Measurements from ENCODE around the gene S100B. TPM values are rescaled to one million over a fixed set of nuclear protein-coding genes. Genes with fewer than 3 reads are reported as not detected.

Gene S100B
- 10 to 100 TPM in 1 of 4 donors, 1 to 10 TPM in 2, not detected in 1; 4.3 to 14.2 (median 4.5) TPM for polyA plus RNA-seq
- long read RNA-seq, donor 1, transcript S100B-201 (3 exons, 877 nt), result major isoform, 17 of 20 reads
- long read RNA-seq, donor 1, partial matches to known transcripts, result 0 of 20 reads
- long read RNA-seq, donor 1, other reads (novel, unspliced or antisense), result 0 of 20 reads
- long read RNA-seq, donor 2, transcript S100B-201 (3 exons, 877 nt), result major isoform, 9 of 9 reads
- long read RNA-seq, donor 2, partial matches to known transcripts, result 0 of 9 reads
- long read RNA-seq, donor 2, other reads (novel, unspliced or antisense), result 0 of 9 reads
- long read RNA-seq, donor 3, transcript S100B-201 (3 exons, 877 nt), result major isoform, 15 of 15 reads
- long read RNA-seq, donor 3, partial matches to known transcripts, result 0 of 15 reads
- long read RNA-seq, donor 3, other reads (novel, unspliced or antisense), result 0 of 15 reads
- long read RNA-seq, donor 4, result 0 reads
- long read RNA-seq, donor 5, partial matches to known transcripts, result 0 of 1 reads
- long read RNA-seq, donor 5, other reads (novel, unspliced or antisense), result 0 of 1 reads
- long read RNA-seq, donor 6, transcript S100B-201 (3 exons, 877 nt), result major isoform, 5 of 5 reads
- long read RNA-seq, donor 6, partial matches to known transcripts, result 0 of 5 reads
- long read RNA-seq, donor 6, other reads (novel, unspliced or antisense), result 0 of 5 reads
- long read RNA-seq, donor 7, transcript S100B-201 (3 exons, 877 nt), result major isoform, 7 of 7 reads
- long read RNA-seq, donor 7, partial matches to known transcripts, result 0 of 7 reads
- long read RNA-seq, donor 7, other reads (novel, unspliced or antisense), result 0 of 7 reads
- long read RNA-seq, donor 8, partial matches to known transcripts, result 0 of 2 reads
- long read RNA-seq, donor 8, other reads (novel, unspliced or antisense), result 0 of 2 reads
- long read RNA-seq, donor 9, partial matches to known transcripts, result 0 of 3 reads
- long read RNA-seq, donor 9, other reads (novel, unspliced or antisense), result 0 of 3 reads
- long read RNA-seq, donor 10, transcript S100B-201 (3 exons, 877 nt), result major isoform, 47 of 52 reads
- long read RNA-seq, donor 10, partial matches to known transcripts, result 0 of 52 reads
- long read RNA-seq, donor 10, other reads (novel, unspliced or antisense), result 0 of 52 reads

GRCh38 chr21:46604975-46605766, at the start of gene S100B:
Gene S100B (minus strand): TSS chr21:46605082. CDS start chr21:46602415, 2,667 bp downstream.
- DNase-seq, result no peak

GRCh38 chr21:46651121-46651520, 46.2 kb upstream of the S100B start:
- Histone ChIP-seq H3K4me1 (ENCODE audit: control insufficient read depth in 3 of 3, insufficient read depth in 2 of 3, low read depth in 1 of 3, low read length in 2 of 3) (no peaks in the 10 kb centered on the region), H3K27me3 (ENCODE audit: control insufficient read depth in 3 of 3, insufficient read depth in 3 of 3, low read length in 3 of 3) (no peaks in the 10 kb centered on the region), H3K27ac (ENCODE audit: low read depth in 1 of 3, low read length in 2 of 3) (no peak overlapping the region), H3K4me3 (ENCODE audit: low read depth in 1 of 3, low read length in 3 of 3) (no peak overlapping the region), H3K9me3 (ENCODE audit: control insufficient read depth in 2 of 2, insufficient read depth in 1 of 2, low read depth in 1 of 2, low read length in 1 of 2) (peaks cover 0 to 4% of the 10 kb centered on the region in 2 donors), H3K36me3 (ENCODE audit: control insufficient read depth in 3 of 3, insufficient read depth in 2 of 3, low read depth in 1 of 3, low read length in 3 of 3) (peaks cover 23 to 63% (median 41%) of the 10 kb centered on the region in 3 donors)
- DNase-seq, result no peak
- FAIRE-seq, result no peak
- 97 to 100% (median 98%) methylated on average over 3 to 7 of the region's 7 CpGs for WGBS, 3 donors

More at GRCh38 chr21:46604975-46605766, at the start of gene S100B:
- Histone ChIP-seq H3K9me3 (ENCODE audit: control insufficient read depth in 2 of 2, insufficient read depth in 1 of 2, low read depth in 1 of 2, low read length in 1 of 2) (peaks cover 0 to 1% of the 10 kb centered on the region in 2 donors), H3K4me3 (ENCODE audit: low read depth in 1 of 3, low read length in 3 of 3) (peak within 1 kb of the TSS in 1 of 3 donors; percentile 23), H3K4me1 (ENCODE audit: control insufficient read depth in 3 of 3, insufficient read depth in 2 of 3, low read depth in 1 of 3, low read length in 2 of 3) (no peaks in the 10 kb centered on the region), H3K36me3 (ENCODE audit: control insufficient read depth in 3 of 3, insufficient read depth in 2 of 3, low read depth in 1 of 3, low read length in 3 of 3) (no peaks in the 10 kb centered on the region), H3K27me3 (ENCODE audit: control insufficient read depth in 3 of 3, insufficient read depth in 3 of 3, low read length in 3 of 3) (no peaks in the 10 kb centered on the region), H3K27ac (ENCODE audit: low read depth in 1 of 3, low read length in 2 of 3) (peak within 1 kb of the TSS in 1 of 3 donors; percentile 39)
- no peak for FAIRE-seq
- WGBS, 3 donors, result 71 to 73% (median 72%) methylated on average over 15 of the region's 15 CpGs

- H3K4me1 ChIP-seq (ENCODE audit: control insufficient read depth in 3 of 3, insufficient read depth in 2 of 3, low read depth in 1 of 3, low read length in 2 of 3), result no peaks in the 10 kb centered on the region
- H3K27ac ChIP-seq (ENCODE audit: low read depth in 1 of 3, low read length in 2 of 3), result no peak overlapping the region
- no peaks in the 10 kb centered on the region for H3K9me3 ChIP-seq (ENCODE audit: control insufficient read depth in 2 of 2, insufficient read depth in 1 of 2, low read depth in 1 of 2, low read length in 1 of 2)
- 93 to 96% (median 94%) methylated on average over 14 of the region's 14 CpGs for WGBS, 3 donors
- peaks cover 23 to 65% (median 40%) of the 10 kb centered on the region in 3 donors for H3K36me3 ChIP-seq (ENCODE audit: control insufficient read depth in 3 of 3, insufficient read depth in 2 of 3, low read depth in 1 of 3, low read length in 3 of 3)
- H3K4me3 ChIP-seq (ENCODE audit: low read depth in 1 of 3, low read length in 3 of 3), result no peak overlapping the region
- FAIRE-seq (no peak), DNase-seq (no peak)
- H3K27me3 ChIP-seq (ENCODE audit: control insufficient read depth in 3 of 3, insufficient read depth in 3 of 3, low read length in 3 of 3), result no peaks in the 10 kb centered on the region
Measured at GRCh38 chr21:46650476-46651098, 45.7 kb upstream of the S100B start.

- no peak for FAIRE-seq
- H3K4me1 ChIP-seq (ENCODE audit: control insufficient read depth in 3 of 3, insufficient read depth in 2 of 3, low read depth in 1 of 3, low read length in 2 of 3), result no peaks in the 10 kb centered on the region
Measured at GRCh38 chr21:46649356-46649755, 44.5 kb upstream of the S100B start.

GRCh38 chr21:46648539-46648938, 43.7 kb upstream of the S100B start:
- DNase-seq (no peak), FAIRE-seq (no peak)
- Histone ChIP-seq H3K36me3 (ENCODE audit: control insufficient read depth in 3 of 3, insufficient read depth in 2 of 3, low read depth in 1 of 3, low read length in 3 of 3) (peaks cover 26 to 79% (median 39%) of the 10 kb centered on the region in 3 donors), H3K27ac (ENCODE audit: low read depth in 1 of 3, low read length in 2 of 3) (no peak overlapping the region), H3K27me3 (ENCODE audit: control insufficient read depth in 3 of 3, insufficient read depth in 3 of 3, low read length in 3 of 3) (no peaks in the 10 kb centered on the region), H3K9me3 (ENCODE audit: control insufficient read depth in 2 of 2, insufficient read depth in 1 of 2, low read depth in 1 of 2, low read length in 1 of 2) (no peaks in the 10 kb centered on the region), H3K4me1 (ENCODE audit: control insufficient read depth in 3 of 3, insufficient read depth in 2 of 3, low read depth in 1 of 3, low read length in 2 of 3) (no peaks in the 10 kb centered on the region), H3K4me3 (ENCODE audit: low read depth in 1 of 3, low read length in 3 of 3) (no peak overlapping the region)
- WGBS, 3 donors, result 95 to 96% (median 96%) methylated on average over 27 of the region's 27 CpGs

More at GRCh38 chr21:46649356-46649755, 44.5 kb upstream of the S100B start:
- no peak overlapping the region for H3K27ac ChIP-seq (ENCODE audit: low read depth in 1 of 3, low read length in 2 of 3)
- no peaks in the 10 kb centered on the region for H3K9me3 ChIP-seq (ENCODE audit: control insufficient read depth in 2 of 2, insufficient read depth in 1 of 2, low read depth in 1 of 2, low read length in 1 of 2)
- DNase-seq, result no peak
- H3K27me3 ChIP-seq (ENCODE audit: control insufficient read depth in 3 of 3, insufficient read depth in 3 of 3, low read length in 3 of 3), result no peaks in the 10 kb centered on the region
- WGBS, 3 donors, result 95 to 97% (median 96%) methylated on average over 19 of the region's 19 CpGs
- no peak overlapping the region for H3K4me3 ChIP-seq (ENCODE audit: low read depth in 1 of 3, low read length in 3 of 3)
- H3K36me3 ChIP-seq (ENCODE audit: control insufficient read depth in 3 of 3, insufficient read depth in 2 of 3, low read depth in 1 of 3, low read length in 3 of 3), result peaks cover 25 to 75% (median 40%) of the 10 kb centered on the region in 3 donors

GRCh38 chr21:46646541-46647154, 41.8 kb upstream of the S100B start:
- WGBS, 3 donors, result 92 to 96% (median 93%) methylated on average over 9 of the region's 9 CpGs
- FAIRE-seq (no peak), DNase-seq (no peak)
- Histone ChIP-seq H3K36me3 (ENCODE audit: control insufficient read depth in 3 of 3, insufficient read depth in 2 of 3, low read depth in 1 of 3, low read length in 3 of 3) (peaks cover 24 to 77% (median 26%) of the 10 kb centered on the region in 3 donors), H3K4me3 (ENCODE audit: low read depth in 1 of 3, low read length in 3 of 3) (no peak overlapping the region), H3K4me1 (ENCODE audit: control insufficient read depth in 3 of 3, insufficient read depth in 2 of 3, low read depth in 1 of 3, low read length in 2 of 3) (no peaks in the 10 kb centered on the region), H3K27ac (ENCODE audit: low read depth in 1 of 3, low read length in 2 of 3) (no peak overlapping the region), H3K27me3 (ENCODE audit: control insufficient read depth in 3 of 3, insufficient read depth in 3 of 3, low read length in 3 of 3) (no peaks in the 10 kb centered on the region), H3K9me3 (ENCODE audit: control insufficient read depth in 2 of 2, insufficient read depth in 1 of 2, low read depth in 1 of 2, low read length in 1 of 2) (no peaks in the 10 kb centered on the region)

GRCh38 chr21:46645840-46646239, 41.0 kb upstream of the S100B start:
- no peak for FAIRE-seq
- Histone ChIP-seq H3K9me3 (ENCODE audit: control insufficient read depth in 2 of 2, insufficient read depth in 1 of 2, low read depth in 1 of 2, low read length in 1 of 2) (no peaks in the 10 kb centered on the region), H3K27ac (ENCODE audit: low read depth in 1 of 3, low read length in 2 of 3) (no peak overlapping the region), H3K4me3 (ENCODE audit: low read depth in 1 of 3, low read length in 3 of 3) (no peak overlapping the region), H3K27me3 (ENCODE audit: control insufficient read depth in 3 of 3, insufficient read depth in 3 of 3, low read length in 3 of 3) (no peaks in the 10 kb centered on the region), H3K36me3 (ENCODE audit: control insufficient read depth in 3 of 3, insufficient read depth in 2 of 3, low read depth in 1 of 3, low read length in 3 of 3) (peaks cover 20 to 75% (median 24%) of the 10 kb centered on the region in 3 donors), H3K4me1 (ENCODE audit: control insufficient read depth in 3 of 3, insufficient read depth in 2 of 3, low read depth in 1 of 3, low read length in 2 of 3) (no peaks in the 10 kb centered on the region)
- 96 to 99% (median 97%) methylated on average over 5 of the region's 5 CpGs for WGBS, 3 donors
- no peak for DNase-seq

Data from small intestine (tissue), 16 donors.